Measurements from ENCODE around the gene ADIG. TPM values are rescaled to one million over a fixed set of nuclear protein-coding genes. Genes with fewer than 3 reads are reported as not detected.

ADIG gene
- total and polyA plus RNA-seq, 12 donors, result not detected

- DNase-seq, result no peak
- TF ChIP-seq, protein P1, sequence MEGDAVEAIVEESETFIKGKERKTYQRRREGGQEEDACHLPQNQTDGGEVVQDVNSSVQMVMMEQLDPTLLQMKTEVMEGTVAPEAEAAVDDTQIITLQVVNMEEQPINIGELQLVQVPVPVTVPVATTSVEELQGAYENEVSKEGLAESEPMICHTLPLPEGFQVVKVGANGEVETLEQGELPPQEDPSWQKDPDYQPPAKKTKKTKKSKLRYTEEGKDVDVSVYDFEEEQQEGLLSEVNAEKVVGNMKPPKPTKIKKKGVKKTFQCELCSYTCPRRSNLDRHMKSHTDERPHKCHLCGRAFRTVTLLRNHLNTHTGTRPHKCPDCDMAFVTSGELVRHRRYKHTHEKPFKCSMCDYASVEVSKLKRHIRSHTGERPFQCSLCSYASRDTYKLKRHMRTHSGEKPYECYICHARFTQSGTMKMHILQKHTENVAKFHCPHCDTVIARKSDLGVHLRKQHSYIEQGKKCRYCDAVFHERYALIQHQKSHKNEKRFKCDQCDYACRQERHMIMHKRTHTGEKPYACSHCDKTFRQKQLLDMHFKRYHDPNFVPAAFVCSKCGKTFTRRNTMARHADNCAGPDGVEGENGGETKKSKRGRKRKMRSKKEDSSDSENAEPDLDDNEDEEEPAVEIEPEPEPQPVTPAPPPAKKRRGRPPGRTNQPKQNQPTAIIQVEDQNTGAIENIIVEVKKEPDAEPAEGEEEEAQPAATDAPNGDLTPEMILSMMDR (IDR thresholded peaks at IDR 0.05), result no peak
- no peak for TF ChIP-seq POLR2A (IDR thresholded peaks at IDR 0.05)
- no peak overlapping the region for H3K4me3 ChIP-seq
- H3K9me3 ChIP-seq (replicated peaks in 1 of 3), result no peaks in the 10 kb centered on the region
- H3K36me3 ChIP-seq (replicated peaks in 1 of 2), result no peaks in the 10 kb centered on the region
- peaks cover 3% of the 10 kb centered on the region for H3K27me3 ChIP-seq
- H3K4me1 ChIP-seq (replicated peaks in 1 of 2), result no peaks in the 10 kb centered on the region
- 62 to 66% (median 64%) methylated on average over 5 of the region's 5 CpGs for WGBS, 4 donors
- intact Hi-C loops (cut with DNase I), result no loop called here
- H3K27ac ChIP-seq, result no peak overlapping the region
These were observed 50.4 kb downstream of the ADIG start for GRCh38 chr20:38631155-38632022.

- no peak for TF ChIP-seq POLR2A (IDR thresholded peaks at IDR 0.05)
- TF ChIP-seq, protein P1 (IDR thresholded peaks at IDR 0.05), result peak; percentile 52 to 84 (median 68)
- Histone ChIP-seq H3K27ac (no peak overlapping the region), H3K36me3 (replicated peaks in 1 of 2) (no peaks in the 10 kb centered on the region), H3K4me3 (no peak overlapping the region), H3K9me3 (replicated peaks in 1 of 3) (no peaks in the 10 kb centered on the region), H3K4me1 (replicated peaks in 1 of 2) (no peaks in the 10 kb centered on the region), H3K27me3 (peaks cover 3% of the 10 kb centered on the region)
- intact Hi-C loops (cut with DNase I), result no loop called here
- 31 to 36% (median 33%) methylated on average over 13 of the region's 13 CpGs for WGBS, 4 donors
- DNase-seq, result peak; percentile 54 to 79 (median 67)
These were observed 52.6 kb downstream of the ADIG start for GRCh38 chr20:38633577-38634093.

- DNase-seq, result peak in 1 of 7 donors; percentile 4
- Histone ChIP-seq H3K4me3 (no peak overlapping the region), H3K4me1 (replicated peaks in 1 of 2) (no peaks in the 10 kb centered on the region), H3K27ac (no peak overlapping the region), H3K9me3 (replicated peaks in 1 of 3) (no peaks in the 10 kb centered on the region), H3K27me3 (peaks cover 3% of the 10 kb centered on the region), H3K36me3 (replicated peaks in 1 of 2) (no peaks in the 10 kb centered on the region)
- intact Hi-C loops (cut with DNase I), result no loop called here
- 45 to 64% (median 52%) methylated on average over 3 of the region's 3 CpGs for WGBS, 4 donors
- no peak for TF ChIP-seq POLR2A (IDR thresholded peaks at IDR 0.05)
- TF ChIP-seq, protein P1 (IDR thresholded peaks at IDR 0.05), result no peak
These were observed 54.8 kb downstream of the ADIG start for GRCh38 chr20:38635721-38636288.

Other genes with a start within 250 kb of the ADIG start
- gene LBP, start 234.7 kb upstream of the ADIG start, total RNA-seq, result 1 to 10 TPM in 1 of 9 donors, under 1 TPM in 6, not detected in 2; 0.15 to 2.0 (median 0.51) TPM
- gene LBP, start 234.7 kb upstream of the ADIG start, polyA plus RNA-seq, result under 1 TPM; 0.24 to 0.57 (median 0.32) TPM
- gene SNHG17, start 145.9 kb upstream of the ADIG start, total RNA-seq, result 10 to 100 TPM in 7 of 9 donors, 1 to 10 TPM in 2; 6.4 to 67.8 (median 17.2) TPM
- 10 to 100 TPM; 38.5 to 68.0 (median 57.8) TPM for gene SNHG17, start 145.9 kb upstream of the ADIG start, polyA plus RNA-seq
- gene RALGAPB, start 108.4 kb upstream of the ADIG start, total RNA-seq, result 10 to 100 TPM; 23.9 to 44.7 (median 33.4) TPM
- gene RALGAPB, start 108.4 kb upstream of the ADIG start, polyA plus RNA-seq, result 10 to 100 TPM; 11.7 to 34.7 (median 15.6) TPM
- gene ARHGAP40, start 20.6 kb downstream of the ADIG start, total RNA-seq, result not detected
- under 1 TPM in 1 of 3 donors, not detected in 2; 0.08 TPM for gene ARHGAP40, start 20.6 kb downstream of the ADIG start, polyA plus RNA-seq
- not detected for gene SLC32A1, start 143.3 kb downstream of the ADIG start, total RNA-seq
- under 1 TPM in 1 of 3 donors, not detected in 2; 0.24 TPM for gene SLC32A1, start 143.3 kb downstream of the ADIG start, polyA plus RNA-seq
- gene ACTR5, start 167.3 kb downstream of the ADIG start, total RNA-seq, result 1 to 10 TPM; 5.5 to 8.9 (median 6.7) TPM
- gene ACTR5, start 167.3 kb downstream of the ADIG start, polyA plus RNA-seq, result 10 to 100 TPM in 1 of 3 donors, 1 to 10 TPM in 2; 5.6 to 10.5 (median 8.4) TPM
- gene PPP1R16B, start 224.5 kb downstream of the ADIG start, total RNA-seq, result 10 to 100 TPM in 6 of 9 donors, 1 to 10 TPM in 3; 6.4 to 18.3 (median 11.2) TPM
- gene PPP1R16B, start 224.5 kb downstream of the ADIG start, polyA plus RNA-seq, result 1 to 10 TPM; 1.8 to 6.4 (median 4.2) TPM